Measurements from ENCODE around the gene PRMT2.

The PRMT2 gene

DNA sequence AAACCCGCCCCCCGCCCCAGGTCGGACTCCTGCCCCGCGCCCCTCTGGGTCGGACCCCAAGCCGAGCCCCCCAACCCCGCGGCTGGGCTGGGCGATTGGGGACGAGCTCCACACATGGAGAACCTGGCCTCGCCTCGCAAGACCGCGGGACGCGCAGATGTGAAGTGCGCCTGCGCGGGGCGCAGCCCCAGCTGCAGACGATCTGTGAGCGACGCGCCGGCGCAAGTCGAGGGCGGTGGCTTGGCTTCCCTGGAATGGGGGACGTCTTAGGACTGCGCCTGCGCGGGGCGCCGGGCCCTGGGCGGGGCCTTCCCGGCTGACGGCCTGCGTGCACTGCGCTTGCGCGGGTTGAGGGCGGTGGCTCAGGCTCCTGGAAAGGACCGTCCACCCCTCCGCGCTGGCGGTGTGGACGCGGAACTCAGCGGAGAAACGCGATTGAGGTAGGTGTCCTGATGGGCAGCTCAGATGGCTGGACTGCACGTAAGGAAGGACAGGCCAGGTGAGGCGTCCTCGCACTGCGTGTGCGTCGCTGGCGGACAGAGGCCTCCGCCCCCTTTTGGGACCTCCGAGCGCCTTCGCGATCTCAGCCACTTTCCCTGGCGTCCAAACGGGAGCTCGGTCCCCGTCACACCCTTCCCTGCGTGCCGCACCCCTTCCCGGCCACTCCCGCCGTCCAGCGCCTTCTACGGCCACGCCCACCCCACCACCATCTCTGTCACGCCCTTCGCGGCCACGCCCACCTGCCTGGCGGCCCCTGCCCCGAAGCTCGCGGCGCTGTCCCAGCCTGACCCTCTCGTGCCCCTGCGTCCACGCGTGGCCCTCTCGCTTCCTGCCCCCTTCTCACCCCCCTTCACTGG is at the start of gene PRMT2:
TSS of gene PRMT2 (plus strand) at position 351 of the 857 bp plus-strand sequence. CDS start 1,278 bp downstream, outside the sequence.
- peak; percentile 98 for DNase-seq

DNA sequence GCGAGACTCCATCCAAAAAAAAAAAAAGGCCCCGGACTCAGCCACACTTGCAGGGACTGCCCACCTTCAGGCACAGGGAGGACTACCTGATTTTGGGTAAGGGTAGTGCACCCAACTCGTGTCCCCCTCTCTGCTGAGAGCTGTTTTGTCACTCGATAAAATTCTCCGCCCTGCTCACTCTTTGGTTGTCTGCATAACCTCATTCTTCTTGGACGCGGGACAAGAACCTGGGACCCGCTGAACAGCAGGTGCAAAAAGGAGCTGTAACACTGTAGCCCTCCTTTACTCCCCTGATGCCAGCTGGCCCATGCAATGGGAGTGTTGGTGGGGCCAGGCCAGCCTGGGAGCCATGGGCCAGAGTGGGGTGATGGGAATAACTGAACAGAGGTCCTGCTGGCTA is 41.2 kb upstream of the PRMT2 start:
- DNase-seq: no peak

DNA sequence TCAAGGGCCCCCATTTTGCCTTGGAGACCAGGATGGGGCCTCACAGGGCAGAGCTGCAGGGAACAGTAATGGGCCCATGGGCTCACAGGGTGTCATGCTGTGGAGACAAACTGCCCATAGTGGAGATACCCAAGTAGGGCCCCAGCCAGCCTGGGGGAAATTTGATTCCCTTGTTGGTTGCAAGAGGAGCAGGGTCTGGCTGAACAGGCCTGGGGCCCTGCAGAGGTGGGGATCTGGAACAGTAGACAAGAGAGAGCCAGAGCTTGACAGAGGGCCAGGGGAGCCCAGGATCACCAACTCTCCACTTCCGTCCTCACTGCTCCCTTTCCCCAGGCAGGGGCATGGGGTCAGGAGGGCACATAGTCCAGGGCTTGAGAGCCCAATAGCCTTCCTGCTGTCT is 39.3 kb upstream of the PRMT2 start:
- no peak for DNase-seq

DNA sequence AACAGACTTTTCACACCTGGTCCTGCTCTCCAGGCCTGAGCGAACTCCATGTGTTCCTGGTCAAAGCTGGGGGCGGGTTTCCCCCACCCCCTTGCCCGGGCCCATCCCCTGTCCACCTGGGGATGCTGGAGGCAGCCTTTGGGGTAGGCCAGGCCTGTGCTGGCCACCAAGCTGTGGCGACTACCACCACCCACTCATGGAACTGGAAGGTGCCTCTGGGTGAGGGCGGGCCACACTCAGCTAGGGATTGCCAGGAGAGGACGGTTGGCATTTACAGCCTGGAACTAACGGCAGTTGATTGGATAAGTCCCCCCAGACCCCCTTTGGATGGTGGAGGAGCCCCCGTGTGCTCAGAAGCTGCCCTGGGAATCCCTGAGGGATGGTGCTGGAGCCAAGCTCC is 38.4 kb upstream of the PRMT2 start:
- DNase-seq: no peak

DNA sequence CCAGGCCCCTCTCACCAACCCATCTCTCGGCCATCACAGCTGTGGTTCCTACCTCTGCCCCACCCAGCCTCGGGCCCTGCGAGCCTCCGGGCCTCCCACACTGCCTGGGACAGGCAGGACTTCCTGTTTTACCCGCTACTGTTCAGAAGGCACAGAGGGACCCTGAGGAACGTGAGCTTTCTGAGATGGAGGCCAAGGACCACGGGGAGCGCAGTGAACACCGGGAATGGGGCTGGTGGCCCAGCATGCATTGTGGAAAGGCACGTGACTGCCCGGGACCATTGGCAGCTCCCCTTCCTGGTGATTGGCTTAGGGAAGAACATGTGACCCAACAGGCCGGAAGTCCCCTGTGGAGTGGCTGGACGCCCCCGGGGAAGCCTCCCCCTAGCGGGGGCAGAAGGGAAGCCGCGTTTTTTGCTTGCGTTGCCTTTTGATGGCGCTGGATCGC is 37.6 kb upstream of the PRMT2 start:
- no peak for DNase-seq

DNA sequence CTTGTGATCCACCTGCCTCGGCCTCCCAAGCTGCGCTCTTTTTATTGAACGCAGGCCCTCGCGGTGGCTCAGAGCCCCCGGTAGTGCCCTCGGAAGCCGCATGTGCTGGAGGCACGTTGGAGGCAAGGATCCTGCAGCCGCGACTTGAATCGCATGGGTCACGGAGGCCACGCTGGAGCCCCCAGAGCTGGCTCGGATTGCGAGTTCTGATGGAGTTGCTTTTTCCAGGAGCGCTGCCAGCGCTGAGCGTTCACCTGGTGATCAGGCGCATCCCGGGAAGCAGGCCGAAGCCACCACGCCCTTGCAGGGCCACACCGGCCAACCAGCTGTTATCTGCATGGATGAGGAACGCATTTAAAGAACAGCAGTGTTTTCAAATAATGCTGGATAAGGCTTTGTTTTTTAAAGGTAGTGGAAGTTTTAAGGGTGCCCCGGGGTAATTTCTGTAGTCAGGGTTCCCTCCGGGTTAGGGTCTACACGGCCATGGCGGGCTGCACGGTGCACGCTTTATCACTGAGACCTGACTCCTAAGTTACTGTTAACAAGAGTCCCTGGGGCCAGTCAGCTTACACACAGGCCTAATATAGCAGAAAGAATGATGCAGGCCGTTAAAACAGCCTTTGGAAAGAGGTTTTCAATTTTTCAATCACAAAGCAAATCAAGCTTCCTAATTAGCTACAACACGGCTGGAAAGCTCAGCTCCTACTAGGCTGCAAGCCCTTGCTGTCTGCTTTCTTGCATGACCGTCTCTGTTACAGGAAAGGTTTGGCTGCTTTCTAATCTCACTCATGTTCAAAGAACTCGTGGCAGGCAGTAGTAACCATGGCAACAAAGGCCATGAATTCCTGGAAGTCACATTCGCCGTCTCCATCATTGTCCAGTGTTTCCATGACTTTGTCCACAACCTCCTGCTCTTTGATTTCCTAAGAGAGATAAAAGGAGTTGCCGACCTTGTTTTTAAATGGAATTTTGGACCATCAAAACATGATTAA is 36.6 kb upstream of the PRMT2 start:
- no peak for DNase-seq

DNA sequence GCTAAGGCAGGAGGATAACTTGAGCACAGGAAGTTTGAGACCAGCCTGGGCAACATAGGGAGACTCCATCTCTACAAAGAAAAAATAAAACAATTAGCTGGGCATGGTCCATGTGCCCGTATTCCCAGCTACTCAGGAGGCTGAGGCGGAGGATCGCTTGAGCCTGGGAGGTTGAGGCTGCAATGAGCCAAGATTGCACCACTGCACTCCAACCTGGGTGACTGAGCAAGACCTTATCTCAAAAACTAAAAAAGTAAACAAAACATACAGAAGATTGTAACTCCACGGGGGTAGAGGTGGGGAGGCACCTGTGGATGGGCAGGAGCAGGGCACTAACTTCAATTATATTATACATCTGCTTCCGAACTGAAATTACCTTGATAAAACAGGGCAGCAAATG is 35.2 kb upstream of the PRMT2 start:
- no peak for DNase-seq

DNA sequence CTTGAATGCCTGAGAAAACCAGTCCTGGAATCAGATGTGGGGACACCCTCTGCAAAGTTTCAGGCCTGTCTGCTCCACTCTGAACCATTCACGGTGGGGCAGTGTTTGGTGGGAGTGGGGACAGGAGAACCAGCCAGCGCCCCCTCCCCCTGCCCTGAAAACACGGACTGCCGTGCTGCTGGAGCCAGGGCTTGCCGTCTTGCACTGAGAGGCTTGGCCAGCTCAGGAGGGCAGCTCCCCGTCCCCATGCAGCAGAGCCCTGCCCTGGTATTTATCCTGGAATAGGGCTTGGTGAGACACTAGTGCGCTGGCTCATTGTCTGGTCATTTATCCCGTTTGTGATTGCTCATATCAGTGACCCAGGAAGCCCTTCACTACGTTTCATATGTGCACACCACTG is 34.5 kb upstream of the PRMT2 start:
- no peak for DNase-seq

DNA sequence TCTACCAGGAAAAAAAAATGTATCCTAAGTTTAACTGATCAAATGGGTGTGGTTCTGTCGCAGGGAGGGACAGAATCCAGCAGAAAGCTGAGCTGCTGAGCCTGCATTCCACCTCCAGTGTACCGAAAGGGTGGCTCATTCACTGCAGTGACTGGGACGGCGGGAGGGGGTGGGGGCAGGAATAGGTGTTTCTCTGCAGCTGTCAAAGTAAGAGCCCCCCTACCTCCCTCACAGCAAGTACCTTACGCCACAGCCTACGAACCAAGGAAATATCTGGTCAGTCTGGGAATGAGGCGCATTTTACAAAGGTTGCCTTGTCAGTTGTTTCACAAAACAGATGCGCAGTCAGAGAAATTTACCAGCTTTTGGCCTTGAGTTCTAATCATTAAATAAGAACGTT is 32.2 kb upstream of the PRMT2 start:
- DNase-seq: no peak

DNA sequence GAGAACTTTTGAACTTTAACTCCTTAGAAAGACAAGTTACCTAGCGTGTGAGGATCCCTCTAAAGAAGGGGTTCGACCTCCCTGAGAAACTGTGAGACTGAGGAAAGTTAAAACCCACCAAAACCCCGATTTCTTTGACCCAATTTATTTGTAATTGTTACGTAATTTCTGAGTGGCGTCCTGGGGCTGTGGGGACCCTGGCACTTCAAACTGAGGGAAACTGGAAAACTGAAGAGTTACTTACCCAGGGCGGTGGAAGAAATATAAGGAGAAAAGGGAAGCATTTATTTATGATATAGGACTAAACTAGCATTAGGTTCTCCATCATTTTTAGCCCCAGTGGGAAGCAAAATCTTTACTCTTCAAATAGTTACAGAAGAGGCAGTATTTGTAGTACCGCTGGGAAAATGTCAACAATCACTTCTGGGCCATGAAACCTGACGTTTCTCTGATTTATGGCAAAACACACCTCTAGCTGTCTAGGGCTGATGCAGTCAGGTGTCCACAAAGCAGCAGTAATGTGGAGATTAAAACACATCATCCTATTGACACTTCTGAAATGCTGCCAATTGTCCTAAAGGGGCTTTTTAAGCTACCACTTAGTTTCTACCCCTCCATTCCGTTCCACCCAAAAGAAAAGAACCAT is 31.0 kb upstream of the PRMT2 start:
- DNase-seq: no peak

DNA sequence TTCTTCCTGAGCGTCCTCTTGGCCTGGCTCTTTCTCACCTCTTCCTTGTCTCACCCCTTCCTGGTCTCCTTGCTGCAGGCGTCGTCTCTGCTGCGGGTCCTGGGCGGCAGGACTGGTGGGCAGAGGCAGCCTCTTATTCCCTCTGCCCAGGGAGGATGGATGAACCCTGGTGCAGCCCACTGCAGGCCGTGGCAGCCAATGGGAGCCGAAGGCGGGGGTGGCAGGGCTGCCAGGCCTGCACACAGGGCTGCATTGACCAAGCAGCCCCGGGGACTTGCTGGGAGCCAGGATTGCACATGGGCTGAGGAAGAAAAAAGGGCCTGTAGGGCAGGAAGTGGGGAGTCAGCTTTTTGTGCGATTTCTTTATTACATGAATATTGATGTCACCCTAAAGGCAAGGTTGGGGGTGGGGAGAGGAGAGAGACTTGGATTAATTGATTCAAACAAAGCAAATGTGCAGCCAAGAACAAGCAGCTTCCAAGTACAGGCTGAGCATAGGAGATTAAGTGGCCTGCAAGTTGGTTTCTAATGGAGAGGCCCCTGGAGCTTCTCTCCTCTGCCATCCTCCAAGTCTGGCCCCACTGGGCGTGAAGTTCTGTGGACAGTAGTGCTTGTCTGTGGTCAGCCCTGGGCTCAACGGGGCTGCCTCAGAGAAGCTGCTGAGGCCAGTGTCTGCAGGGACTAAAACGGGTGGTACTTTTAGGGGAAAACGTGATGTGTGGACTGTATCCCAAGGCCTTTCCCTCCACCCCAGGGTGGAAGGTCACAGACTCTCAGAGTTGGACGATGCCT is 30.3 kb upstream of the PRMT2 start, which contains the start of gene S100B:
TSS of gene S100B (minus strand) at position 108 of the 792 bp plus-strand sequence. CDS start 2,667 bp downstream, outside the sequence.
- no peak for DNase-seq

DNA sequence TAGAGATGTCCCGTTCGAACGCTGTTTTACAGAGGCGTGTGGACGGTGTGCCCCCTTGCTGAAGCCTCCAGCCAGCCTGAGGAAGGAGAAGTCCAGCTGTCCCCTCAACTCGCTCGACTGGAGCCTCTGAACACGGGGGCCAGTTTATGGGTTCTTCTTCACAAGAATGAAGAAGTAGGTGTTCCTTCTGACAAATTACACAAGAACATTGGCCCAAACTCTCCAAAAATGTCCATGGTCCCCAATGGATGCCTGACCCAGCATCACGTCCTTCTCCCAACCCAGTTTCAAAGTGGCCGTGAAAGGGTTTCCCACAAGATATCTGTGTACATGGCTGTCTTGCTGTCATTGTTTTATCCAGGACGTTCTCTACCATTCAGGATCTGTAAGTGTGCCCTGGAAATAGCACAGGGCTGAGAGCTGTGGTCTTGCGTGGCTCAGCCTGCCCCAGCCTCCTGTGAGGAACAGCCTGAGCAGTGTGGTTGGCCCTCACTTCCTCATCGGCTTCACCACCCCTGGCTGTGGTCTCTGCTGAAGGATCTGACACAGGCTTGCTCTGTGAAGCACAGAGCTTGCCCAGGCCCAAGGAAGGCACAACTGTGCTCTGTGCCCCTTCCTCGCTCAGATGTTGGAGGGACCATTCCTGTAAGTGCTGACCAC is 29.6 kb upstream of the PRMT2 start:
- DNase-seq: peak; percentile 10

DNA sequence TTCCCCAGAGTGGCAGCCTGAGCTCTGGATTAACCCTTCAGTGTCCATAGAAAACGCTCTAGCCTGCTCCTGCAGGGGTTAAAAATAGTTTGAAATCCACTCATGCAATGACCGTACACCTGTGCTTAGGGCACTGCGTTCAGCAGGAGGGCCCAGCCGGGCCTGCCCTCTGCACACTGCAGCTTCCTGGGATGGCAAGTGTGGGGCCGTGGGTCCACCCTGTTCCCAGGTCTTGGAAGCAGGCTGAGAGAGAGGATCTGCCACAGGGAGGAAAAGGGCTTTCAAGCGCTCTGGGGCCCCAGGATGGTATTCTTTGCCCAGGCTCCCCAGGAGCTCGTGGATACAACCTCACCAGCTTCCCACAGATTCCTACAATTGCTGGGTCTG is 29.1 kb upstream of the PRMT2 start:
- no peak for DNase-seq

DNA sequence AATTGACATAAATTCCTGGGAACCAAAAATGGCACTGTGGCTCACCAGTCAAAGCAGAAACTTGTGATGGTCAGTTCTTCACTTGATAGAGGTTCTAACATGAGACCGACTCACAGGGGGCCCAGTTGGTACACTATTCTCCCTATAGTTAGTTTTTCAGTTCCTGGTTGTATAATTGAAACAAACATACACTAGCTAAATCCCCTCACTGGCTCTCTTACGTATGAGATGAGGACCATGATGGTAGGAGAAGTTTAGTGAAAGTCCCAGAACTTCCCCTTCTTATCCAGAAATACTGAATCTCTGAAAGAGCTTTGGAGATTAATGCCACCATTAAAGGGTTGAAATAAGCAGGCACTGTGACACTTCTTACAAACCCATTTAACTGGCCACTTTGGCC is 27.8 kb upstream of the PRMT2 start:
- no peak for DNase-seq

DNA sequence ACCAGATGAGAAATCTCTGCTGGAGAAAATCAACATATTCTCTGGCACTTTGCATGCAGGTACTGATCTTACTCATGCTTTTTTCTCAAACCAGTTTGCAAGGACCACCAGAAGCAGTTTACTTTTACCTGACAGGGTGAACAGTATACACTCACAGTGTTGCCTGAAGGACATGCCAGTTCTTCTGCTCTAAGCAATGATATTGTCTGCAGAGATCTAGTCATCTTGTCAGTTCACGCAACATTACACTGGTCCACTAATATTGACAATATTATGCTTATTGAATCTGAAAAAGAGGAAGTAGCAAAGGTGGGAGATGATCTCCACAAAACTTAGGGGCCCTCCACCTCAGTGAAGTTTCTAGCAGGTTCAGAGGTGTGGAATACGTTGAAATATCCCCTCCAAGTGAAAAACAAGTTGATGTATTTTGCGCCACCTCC is 26.8 kb upstream of the PRMT2 start:
- DNase-seq: no peak

DNA sequence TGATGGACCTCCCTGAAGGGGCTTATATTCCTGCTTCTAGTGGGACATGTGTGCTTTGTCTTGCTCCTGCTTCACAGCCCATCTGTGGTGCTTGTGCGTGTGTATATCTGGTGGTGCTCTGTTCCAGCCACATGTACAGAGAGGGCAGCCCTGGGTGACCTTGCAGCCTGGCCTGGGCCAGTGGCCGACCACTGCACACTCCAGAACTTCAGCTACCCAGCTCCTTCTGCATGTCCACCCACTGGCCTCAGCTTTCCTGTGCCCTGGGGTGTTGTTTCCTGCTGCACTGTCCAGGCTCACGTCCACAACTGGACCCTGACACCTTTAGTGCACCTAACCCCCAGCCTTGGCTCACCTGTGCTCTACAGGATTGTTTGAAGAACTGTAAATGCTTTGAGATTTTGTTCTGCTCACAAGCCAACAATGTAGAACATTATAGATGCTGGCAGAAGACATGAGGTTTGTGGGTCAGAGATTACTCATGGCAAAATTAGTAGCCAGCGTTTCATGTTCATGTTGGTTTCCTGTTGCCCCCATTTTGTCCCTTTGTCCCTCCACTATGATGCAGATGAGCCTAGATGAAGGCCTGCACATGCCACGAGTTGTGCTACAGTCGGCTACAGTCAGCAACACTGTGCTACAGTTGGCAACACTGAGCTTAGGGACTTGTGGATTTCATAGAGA is 25.3 kb upstream of the PRMT2 start:
- no peak for DNase-seq

DNA sequence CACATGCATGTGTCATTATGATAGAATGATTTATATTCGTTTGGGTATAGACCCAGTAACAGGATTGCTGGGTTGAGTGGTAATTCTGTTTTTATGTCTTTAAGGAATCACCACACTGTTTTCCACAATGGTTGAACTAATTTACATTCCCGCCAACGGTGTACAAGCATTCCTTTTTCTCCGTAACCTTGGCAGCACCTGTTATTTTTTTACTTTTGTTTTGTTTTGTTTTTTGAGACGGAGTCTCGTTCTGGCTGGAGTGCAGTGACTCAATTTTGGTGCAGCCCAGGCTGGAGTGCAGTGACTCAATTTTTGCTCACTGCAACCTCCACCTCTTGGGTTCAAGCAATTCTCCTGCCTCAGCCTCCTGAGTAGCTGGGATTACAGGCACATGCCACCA is 22.1 kb upstream of the PRMT2 start:
- no peak for DNase-seq

DNA sequence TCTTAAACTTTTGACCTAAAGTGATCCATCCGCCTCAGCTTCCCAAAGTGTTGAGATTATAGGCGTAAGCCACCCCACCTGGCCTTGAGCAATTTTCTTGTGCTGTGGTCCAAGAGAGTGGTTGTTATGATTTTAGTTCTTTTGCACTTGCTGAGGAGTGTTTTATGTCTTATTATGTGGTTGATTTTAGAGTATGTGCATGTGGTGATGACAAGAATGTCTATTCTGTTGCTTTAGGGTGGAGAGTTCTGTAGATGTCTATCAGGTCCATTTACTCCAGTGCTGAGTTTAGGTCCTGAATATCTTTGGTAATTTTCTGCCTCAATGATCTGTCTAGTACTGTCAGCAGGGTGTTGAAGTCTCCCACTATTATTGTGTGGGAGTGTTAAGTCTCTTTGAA is 19.4 kb upstream of the PRMT2 start:
- no peak for DNase-seq

DNA sequence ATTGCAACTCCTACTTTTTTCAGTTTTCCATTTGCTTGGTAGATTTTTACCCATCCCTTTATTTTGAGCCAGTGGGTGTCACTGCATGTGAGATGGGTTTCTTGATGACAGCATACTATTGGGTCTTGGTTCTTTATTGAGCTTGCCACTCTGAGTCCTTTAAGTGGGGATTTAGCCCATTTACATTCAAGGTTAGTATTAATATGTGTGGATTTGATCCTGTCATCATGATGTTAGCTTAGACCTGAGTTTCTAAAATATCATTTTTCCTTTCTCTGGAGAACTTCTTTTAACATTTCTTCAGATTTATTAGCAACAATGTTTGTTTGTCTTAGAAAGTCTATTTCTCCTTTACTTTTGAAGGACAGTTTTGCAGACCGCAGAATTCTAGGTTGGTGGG is 18.8 kb upstream of the PRMT2 start:
- no peak for DNase-seq

DNA sequence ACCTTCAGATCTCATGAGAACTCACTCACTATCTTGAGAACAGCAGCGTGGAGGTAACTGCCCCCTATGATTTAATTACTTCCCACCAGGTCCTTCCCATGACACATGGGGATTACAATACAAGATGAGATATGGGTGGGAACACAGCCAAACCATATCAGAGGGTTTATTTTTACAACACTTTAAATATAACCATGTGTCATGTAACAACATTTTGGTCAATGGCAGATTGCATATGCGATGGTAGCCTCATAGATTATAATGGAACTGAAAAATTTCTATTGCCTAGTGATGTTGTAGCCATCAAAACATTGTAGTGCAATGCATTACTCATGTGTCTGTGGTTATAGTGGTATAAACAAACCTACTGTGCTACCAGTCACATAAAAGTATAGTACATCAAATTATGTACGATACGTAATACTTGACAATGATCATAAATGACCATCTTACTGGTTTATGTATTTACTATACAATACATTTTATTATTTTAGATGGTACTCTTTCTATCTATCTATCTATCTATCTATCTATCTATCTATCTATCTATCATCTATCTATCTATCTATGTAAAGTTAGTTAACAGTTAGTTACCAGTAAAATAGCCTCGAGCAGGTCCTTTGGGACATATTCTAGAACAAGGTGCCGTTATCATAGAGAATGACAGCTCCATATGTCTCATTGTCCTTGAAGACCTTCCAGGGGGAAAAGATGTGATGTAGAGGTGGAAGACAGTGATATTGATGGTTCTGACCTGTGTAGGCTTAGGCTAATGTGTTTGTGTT is 18.0 kb upstream of the PRMT2 start:
- DNase-seq: no peak
